Measurements from ENCODE around the gene ZNF324B.
A peak's percentile ranks its signal among the peaks of the same experiment; 100 is the strongest.

ZNF324B gene

DNA sequence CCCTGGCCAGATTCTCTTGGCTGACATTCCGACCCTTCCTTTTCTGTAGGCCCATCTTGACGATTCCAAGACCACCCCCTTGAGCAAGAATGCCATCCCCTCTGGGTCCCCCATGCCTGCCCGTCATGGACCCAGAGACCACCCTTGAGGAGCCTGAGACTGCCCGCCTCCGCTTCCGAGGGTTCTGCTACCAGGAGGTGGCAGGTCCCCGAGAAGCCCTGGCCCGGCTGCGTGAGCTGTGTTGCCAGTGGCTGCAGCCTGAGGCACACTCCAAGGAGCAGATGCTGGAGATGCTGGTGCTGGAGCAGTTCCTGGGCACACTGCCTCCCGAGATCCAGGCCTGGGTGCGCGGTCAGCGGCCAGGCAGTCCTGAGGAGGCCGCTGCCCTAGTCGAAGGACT, 25.7 kb downstream of the ZNF324B start:
- Histone ChIP-seq H3K27me3 (ENCODE audit: low read length) (no peaks in the 10 kb centered on the region), H3K36me3 (ENCODE audit: low read length) (no peaks in the 10 kb centered on the region), H3F3A (ENCODE audit: insufficient read depth) (peaks cover 10% of the 10 kb centered on the region), H3K9me3 (ENCODE audit: insufficient read depth, low read length) (no peaks in the 10 kb centered on the region), H3K9me2 (replicated peaks; ENCODE audit: insufficient read depth, low read length) (no peaks in the 10 kb centered on the region), H3K79me2 (ENCODE audit: insufficient read depth, low read length) (no peaks in the 10 kb centered on the region), H3K4me3 (ENCODE audit: insufficient read depth, low read length, poor library complexity, severe bottlenecking) (peak overlapping the region; percentile 60), H4K20me1 (ENCODE audit: low read depth, low read length) (no peaks in the 10 kb centered on the region), H3K4me2 (ENCODE audit: low read depth, low read length, poor library complexity, severe bottlenecking) (peak overlapping the region; percentile 73), H3K27ac (ENCODE audit: low read depth, low read length) (no peak overlapping the region), H3K9ac (ENCODE audit: low read length) (peak overlapping the region; percentile 84; the same call in 1 of the 2 replicates), H2AFZ (ENCODE audit: low read depth, low read length, severe bottlenecking) (no peak overlapping the region)
- TF ChIP-seq, protein P1, sequence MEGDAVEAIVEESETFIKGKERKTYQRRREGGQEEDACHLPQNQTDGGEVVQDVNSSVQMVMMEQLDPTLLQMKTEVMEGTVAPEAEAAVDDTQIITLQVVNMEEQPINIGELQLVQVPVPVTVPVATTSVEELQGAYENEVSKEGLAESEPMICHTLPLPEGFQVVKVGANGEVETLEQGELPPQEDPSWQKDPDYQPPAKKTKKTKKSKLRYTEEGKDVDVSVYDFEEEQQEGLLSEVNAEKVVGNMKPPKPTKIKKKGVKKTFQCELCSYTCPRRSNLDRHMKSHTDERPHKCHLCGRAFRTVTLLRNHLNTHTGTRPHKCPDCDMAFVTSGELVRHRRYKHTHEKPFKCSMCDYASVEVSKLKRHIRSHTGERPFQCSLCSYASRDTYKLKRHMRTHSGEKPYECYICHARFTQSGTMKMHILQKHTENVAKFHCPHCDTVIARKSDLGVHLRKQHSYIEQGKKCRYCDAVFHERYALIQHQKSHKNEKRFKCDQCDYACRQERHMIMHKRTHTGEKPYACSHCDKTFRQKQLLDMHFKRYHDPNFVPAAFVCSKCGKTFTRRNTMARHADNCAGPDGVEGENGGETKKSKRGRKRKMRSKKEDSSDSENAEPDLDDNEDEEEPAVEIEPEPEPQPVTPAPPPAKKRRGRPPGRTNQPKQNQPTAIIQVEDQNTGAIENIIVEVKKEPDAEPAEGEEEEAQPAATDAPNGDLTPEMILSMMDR (IDR thresholded peaks at IDR 0.05; ENCODE audit: insufficient read depth, low read length, poor library complexity, severe bottlenecking): no peak
- no peak for TF ChIP-seq EZH2phosphoT487 (conservative IDR thresholded peaks at IDR 0.05; ENCODE audit: low read length)

DNA sequence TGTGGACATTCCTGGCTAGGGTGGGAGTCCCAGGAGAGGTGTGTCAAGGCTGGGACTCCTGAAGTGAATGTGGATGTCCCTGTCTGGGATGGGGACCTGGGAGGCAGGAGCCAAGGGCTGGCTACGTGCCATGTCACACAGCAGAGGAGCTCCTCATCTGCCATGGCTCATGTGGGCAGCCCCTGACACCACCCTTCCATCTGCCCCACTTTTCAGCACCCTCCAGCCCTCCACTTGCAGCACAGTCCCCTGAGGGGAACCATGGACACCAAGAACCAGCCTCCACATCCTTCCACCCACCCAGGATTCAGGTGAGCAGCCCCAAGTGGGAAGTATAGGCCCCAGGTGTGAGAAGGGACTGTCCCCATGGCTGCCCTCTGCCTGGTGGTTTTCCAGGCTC, 26.4 kb downstream of the ZNF324B start:
- Histone ChIP-seq H3F3A (ENCODE audit: insufficient read depth) (peaks cover 10% of the 10 kb centered on the region), H3K36me3 (ENCODE audit: low read length) (no peaks in the 10 kb centered on the region), H3K79me2 (ENCODE audit: insufficient read depth, low read length) (no peaks in the 10 kb centered on the region), H3K9me2 (replicated peaks; ENCODE audit: insufficient read depth, low read length) (no peaks in the 10 kb centered on the region), H3K9ac (ENCODE audit: low read length) (no peak overlapping the region), H4K20me1 (ENCODE audit: low read depth, low read length) (no peaks in the 10 kb centered on the region), H3K27me3 (ENCODE audit: low read length) (no peaks in the 10 kb centered on the region), H3K27ac (ENCODE audit: low read depth, low read length) (no peak overlapping the region), H2AFZ (ENCODE audit: low read depth, low read length, severe bottlenecking) (no peak overlapping the region), H3K9me3 (ENCODE audit: insufficient read depth, low read length) (no peaks in the 10 kb centered on the region), H3K4me3 (ENCODE audit: insufficient read depth, low read length, poor library complexity, severe bottlenecking) (no peak overlapping the region), H3K4me2 (ENCODE audit: low read depth, low read length, poor library complexity, severe bottlenecking) (no peak overlapping the region)
- TF ChIP-seq, protein P1 (IDR thresholded peaks at IDR 0.05; ENCODE audit: insufficient read depth, low read length, poor library complexity, severe bottlenecking): no peak
- no peak for TF ChIP-seq EZH2phosphoT487 (conservative IDR thresholded peaks at IDR 0.05; ENCODE audit: low read length)

DNA sequence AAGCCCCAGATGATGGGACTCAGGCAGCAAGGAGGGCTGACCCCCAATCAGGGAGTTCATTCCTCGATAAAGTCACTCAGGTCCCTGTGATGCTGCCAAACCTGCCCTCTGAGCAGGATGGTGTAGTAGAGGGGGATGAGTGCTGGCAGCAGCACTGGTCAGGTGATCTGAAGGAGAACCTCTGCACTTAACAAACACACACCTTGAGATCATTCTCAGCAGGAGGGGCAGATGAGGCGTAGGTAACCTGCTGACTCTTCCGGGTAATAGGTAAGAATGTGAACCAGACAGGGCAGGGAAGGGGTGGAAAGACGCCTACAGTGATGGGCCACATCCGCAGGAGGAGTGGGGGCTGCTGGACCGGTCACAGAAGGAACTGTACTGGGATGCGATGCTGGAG, 27.9 kb downstream of the ZNF324B start:
- Histone ChIP-seq H3K4me2 (ENCODE audit: low read depth, low read length, poor library complexity, severe bottlenecking) (no peak overlapping the region), H2AFZ (ENCODE audit: low read depth, low read length, severe bottlenecking) (no peak overlapping the region), H3K27ac (ENCODE audit: low read depth, low read length) (no peak overlapping the region), H3K4me3 (ENCODE audit: insufficient read depth, low read length, poor library complexity, severe bottlenecking) (no peak overlapping the region), H3K9me2 (replicated peaks; ENCODE audit: insufficient read depth, low read length) (no peaks in the 10 kb centered on the region), H4K20me1 (ENCODE audit: low read depth, low read length) (no peaks in the 10 kb centered on the region), H3K9ac (ENCODE audit: low read length) (no peak overlapping the region), H3F3A (ENCODE audit: insufficient read depth) (peaks cover 10% of the 10 kb centered on the region), H3K9me3 (ENCODE audit: insufficient read depth, low read length) (no peaks in the 10 kb centered on the region), H3K36me3 (ENCODE audit: low read length) (no peaks in the 10 kb centered on the region), H3K27me3 (ENCODE audit: low read length) (no peaks in the 10 kb centered on the region), H3K79me2 (ENCODE audit: insufficient read depth, low read length) (no peaks in the 10 kb centered on the region)
- no peak for TF ChIP-seq EZH2phosphoT487 (conservative IDR thresholded peaks at IDR 0.05; ENCODE audit: low read length)
- TF ChIP-seq, protein P1 (IDR thresholded peaks at IDR 0.05; ENCODE audit: insufficient read depth, low read length, poor library complexity, severe bottlenecking): no peak

All from SU-DHL-6 (cell line).